A549 (cell line): ENCODE data around the gene ARHGAP4.

ENCODE experiments used
- CTCF ChIP-seq: fragments of >200 bp; sonication (Bioruptor Twin); formaldehyde crosslinking; IDR thresholded peaks from 3 replicates; pipeline ENCODE4 v1.5.1; 2016
- EP300 ChIP-seq, 2 experiments: fragments of >200 bp; sonication (Bioruptor Twin); formaldehyde crosslinking; IDR thresholded peaks; 2 replicates in 1 of 2; 3 replicates in 1 of 2; pipeline ENCODE4 v1.6.1; 2016 to 2017
- HDAC2 ChIP-seq: fragments of 200-600 bp; sonication (generic); IDR thresholded peaks from 2 replicates; pipeline ENCODE4 v1.6.1; 2016
- HMGXB4 ChIP-seq: fragments of 250-450 bp; sonication (Bioruptor Pico); IDR thresholded peaks from 2 replicates; pipeline ENCODE4 v1.5.0; 2021; ENCODE audit warnings: mild to moderate bottlenecking, moderate library complexity, borderline replicate concordance
- KDM1A ChIP-seq: fragments of 200-600 bp; sonication (generic); IDR thresholded peaks from 2 replicates; pipeline ENCODE4 v1.6.1; 2016; ENCODE audit warnings: low read depth, mild to moderate bottlenecking
- MAFK ChIP-seq: fragments of 450-650 bp; IDR thresholded peaks from 2 replicates; pipeline ENCODE4 v1.6.1; 2014; ENCODE audit not compliant: partially characterized antibody
- PHF8 ChIP-seq: fragments of 200-600 bp; sonication (generic); IDR thresholded peaks from 2 replicates; pipeline ENCODE4 v1.6.1; 2016; ENCODE audit warnings: low read depth, mild to moderate bottlenecking, antibody characterized with exemption, moderate library complexity, borderline replicate concordance
- POLR2A ChIP-seq: IDR thresholded peaks from 2 replicates; pipeline ENCODE4 v1.6.1; 2012; ENCODE audit warnings: mild to moderate bottlenecking, low read length
- RAD21 ChIP-seq, 2 experiments: fragments of >200 bp in 1 of 2; sonication (Bioruptor Twin) in 1 of 2; formaldehyde crosslinking in 1 of 2; IDR thresholded peaks in 1 of 2; conservative IDR thresholded peaks in 1 of 2; 2 replicates in 1 of 2; 3 replicates in 1 of 2; pipeline ENCODE4 v1.6.1; 2012 to 2018; ENCODE audit warnings: inconsistent platforms in 1 of 2
- REST ChIP-seq: fragments of 200-600 bp; sonication (generic); IDR thresholded peaks from 2 replicates; pipeline ENCODE4 v1.6.1; 2016; ENCODE audit warnings: antibody characterized with exemption, mild to moderate bottlenecking, moderate library complexity

GRCh38 chrX:153945956-153946943, 20.2 kb upstream of the ARHGAP4 start:
- no peak for TF ChIP-seq PHF8
- no peak for TF ChIP-seq HMGXB4
- TF ChIP-seq REST = no peak
- TF ChIP-seq HDAC2 = no peak
- TF ChIP-seq POLR2A = no peak
- TF ChIP-seq CTCF = no peak
- no peak for TF ChIP-seq EP300 (IDR thresholded peaks at IDR 0.05)
- no peak for TF ChIP-seq RAD21 (conservative IDR thresholded peaks at IDR 0.05 in 1 of 2, IDR thresholded peaks at IDR 0.05 in 1 of 2)
- no peak for TF ChIP-seq MAFK
- no peak for TF ChIP-seq KDM1A
